Measurements from ENCODE around the gene GALNTL6. TPM values are rescaled to one million over a fixed set of nuclear protein-coding genes. Genes with fewer than 3 reads are reported as not detected.

GALNTL6 gene
- total RNA-seq, 2 donors from 2014 or later = 0.71 TPM; not detected in 1

- no peak for DNase-seq
- TF ChIP-seq CTCF (conservative IDR thresholded peaks at IDR 0.05) = no peak
- Mint-ChIP-seq H3K27ac (no peak overlapping the region), H3K4me3 (no peak overlapping the region), H3K9me3 (no peaks in the 10 kb centered on the region), H3K36me3 (ENCODE audit: low read depth) (no peaks in the 10 kb centered on the region), H3K27me3 (ENCODE audit: insufficient read depth) (no peaks in the 10 kb centered on the region), H3K4me1 (peaks cover 8% of the 10 kb centered on the region)
- no peaks in the 10 kb centered on the region for H3K36me3 ChIP-seq (ENCODE audit: control insufficient read depth, insufficient read depth, low read length)
- 67 to 90% methylated on average over 1 of the region's 1 CpG for WGBS, 2 experiments (ENCODE audit: insufficient coverage in 1 of 2, insufficient read length in 1 of 2)
- H3K27me3 ChIP-seq (ENCODE audit: control insufficient read depth, insufficient read depth, low read length, poor library complexity, severe bottlenecking) = no peaks in the 10 kb centered on the region
- no peak overlapping the region for H3K4me3 ChIP-seq (ENCODE audit: low read length)
- no peaks in the 10 kb centered on the region for H3K9me3 ChIP-seq (ENCODE audit: control insufficient read depth, low read length)
- H3K9ac ChIP-seq (ENCODE audit: extremely low read depth, low read length, poor library complexity, severe bottlenecking) = no peak overlapping the region
- H3K4me1 ChIP-seq (ENCODE audit: control insufficient read depth, insufficient read depth, low read length) = no peaks in the 10 kb centered on the region
- no peak overlapping the region for H3K27ac ChIP-seq (ENCODE audit: low read depth, low read length)
Measured at GRCh38 chr4:172946503-172946902, 1133.3 kb downstream of the GALNTL6 start.

- Mint-ChIP-seq H3K36me3 (ENCODE audit: low read depth) (no peaks in the 10 kb centered on the region), H3K4me1 (peaks cover 8% of the 10 kb centered on the region), H3K9me3 (no peaks in the 10 kb centered on the region), H3K27me3 (ENCODE audit: insufficient read depth) (no peaks in the 10 kb centered on the region), H3K4me3 (no peak overlapping the region), H3K27ac (no peak overlapping the region)
- Histone ChIP-seq H3K9ac (ENCODE audit: extremely low read depth, low read length, poor library complexity, severe bottlenecking) (no peak overlapping the region), H3K9me3 (ENCODE audit: control insufficient read depth, low read length) (no peaks in the 10 kb centered on the region), H3K4me1 (ENCODE audit: control insufficient read depth, insufficient read depth, low read length) (no peaks in the 10 kb centered on the region), H3K4me3 (ENCODE audit: low read length) (no peak overlapping the region), H3K27ac (ENCODE audit: low read depth, low read length) (no peak overlapping the region), H3K36me3 (ENCODE audit: control insufficient read depth, insufficient read depth, low read length) (no peaks in the 10 kb centered on the region), H3K27me3 (ENCODE audit: control insufficient read depth, insufficient read depth, low read length, poor library complexity, severe bottlenecking) (no peaks in the 10 kb centered on the region)
- DNase-seq = no peak
- 94% methylated on average over 3 of the region's 3 CpGs; no CpG with 5 or more reads in 1 of the 2 experiments for WGBS, 2 experiments (ENCODE audit: insufficient coverage in 1 of 2, insufficient read length in 1 of 2)
- TF ChIP-seq CTCF (conservative IDR thresholded peaks at IDR 0.05) = no peak
Measured at GRCh38 chr4:172947594-172947993, 1134.4 kb downstream of the GALNTL6 start.

- H3K4me3 ChIP-seq (ENCODE audit: low read length) = no peak overlapping the region
- 86 to 100% methylated on average over 1 to 2 of the region's 2 CpGs for WGBS, 2 experiments (ENCODE audit: insufficient coverage in 1 of 2, insufficient read length in 1 of 2)
- no peaks in the 10 kb centered on the region for H3K9me3 ChIP-seq (ENCODE audit: control insufficient read depth, low read length)
- H3K9me3 Mint-ChIP-seq = no peaks in the 10 kb centered on the region
- no peak overlapping the region for H3K27ac ChIP-seq (ENCODE audit: low read depth, low read length)
- no peak overlapping the region for H3K4me3 Mint-ChIP-seq
- H3K4me1 Mint-ChIP-seq = peaks cover 1% of the 10 kb centered on the region
- H3K27ac Mint-ChIP-seq = no peak overlapping the region
- no peaks in the 10 kb centered on the region for H3K36me3 Mint-ChIP-seq (ENCODE audit: low read depth)
- H3K27me3 ChIP-seq (ENCODE audit: control insufficient read depth, insufficient read depth, low read length, poor library complexity, severe bottlenecking) = peaks cover 17% of the 10 kb centered on the region
- no peak for DNase-seq
- H3K9ac ChIP-seq (ENCODE audit: extremely low read depth, low read length, poor library complexity, severe bottlenecking) = no peak overlapping the region
- no peak for TF ChIP-seq CTCF (conservative IDR thresholded peaks at IDR 0.05)
- no peaks in the 10 kb centered on the region for H3K4me1 ChIP-seq (ENCODE audit: control insufficient read depth, insufficient read depth, low read length)
- H3K27me3 Mint-ChIP-seq (ENCODE audit: insufficient read depth) = peaks cover 7% of the 10 kb centered on the region
- no peaks in the 10 kb centered on the region for H3K36me3 ChIP-seq (ENCODE audit: control insufficient read depth, insufficient read depth, low read length)
Measured at GRCh38 chr4:172950990-172951389, 1137.8 kb downstream of the GALNTL6 start.

All from endodermal cell (in vitro differentiated cells).